Mesothelial cell of epicardium (in vitro differentiated cells): ENCODE data around the gene HOXB7. TPM values are rescaled to one million over a fixed set of nuclear protein-coding genes. Genes with fewer than 3 reads are reported as not detected.

Experiments used
- DNase-seq, 2 experiments: peaks; one replicate each; pipeline ENCODE4 v3.0.0; 2021; ENCODE audit warnings: low spot score in 2 of 2; ENCODE audit not compliant: unreplicated experiment in 2 of 2
- H3K27ac Mint-ChIP-seq: 2 replicates; pipeline ENCODE4 v1.8.0; 2021; ENCODE audit warnings: mixed read lengths
- H3K27me3 Mint-ChIP-seq: 2 replicates; pipeline ENCODE4 v1.8.0; 2021; ENCODE audit warnings: low read depth, mixed read lengths
- H3K36me3 Mint-ChIP-seq: 2 replicates; pipeline ENCODE4 v1.8.0; 2021; ENCODE audit warnings: mixed read lengths
- H3K4me1 Mint-ChIP-seq: 2 replicates; pipeline ENCODE4 v1.8.0; 2021; ENCODE audit warnings: mixed read lengths
- H3K4me3 Mint-ChIP-seq: 2 replicates; pipeline ENCODE4 v1.8.0; 2021; ENCODE audit warnings: mild to moderate bottlenecking, moderate library complexity, mixed read lengths
- H3K9me3 Mint-ChIP-seq: 2 replicates; pipeline ENCODE4 v1.8.0; 2021; ENCODE audit warnings: mixed read lengths
- CTCF ChIP-seq: fragments of 200-600 bp; sonication (generic); IDR thresholded peaks from one replicate; pipeline ENCODE4 v1.5.0; 2021; ENCODE audit warnings: antibody characterized with exemption; ENCODE audit not compliant: unreplicated experiment
- total RNA-seq: library from RNA; stranded (reverse); gene quantifications from 3 replicates; pipeline ENCODE4 v1.2.1, GENCODE V29; 2021

Gene HOXB7
- total RNA-seq: 18.6 to 20.3 TPM (median 19.5 TPM) in 3 replicates

DNA sequence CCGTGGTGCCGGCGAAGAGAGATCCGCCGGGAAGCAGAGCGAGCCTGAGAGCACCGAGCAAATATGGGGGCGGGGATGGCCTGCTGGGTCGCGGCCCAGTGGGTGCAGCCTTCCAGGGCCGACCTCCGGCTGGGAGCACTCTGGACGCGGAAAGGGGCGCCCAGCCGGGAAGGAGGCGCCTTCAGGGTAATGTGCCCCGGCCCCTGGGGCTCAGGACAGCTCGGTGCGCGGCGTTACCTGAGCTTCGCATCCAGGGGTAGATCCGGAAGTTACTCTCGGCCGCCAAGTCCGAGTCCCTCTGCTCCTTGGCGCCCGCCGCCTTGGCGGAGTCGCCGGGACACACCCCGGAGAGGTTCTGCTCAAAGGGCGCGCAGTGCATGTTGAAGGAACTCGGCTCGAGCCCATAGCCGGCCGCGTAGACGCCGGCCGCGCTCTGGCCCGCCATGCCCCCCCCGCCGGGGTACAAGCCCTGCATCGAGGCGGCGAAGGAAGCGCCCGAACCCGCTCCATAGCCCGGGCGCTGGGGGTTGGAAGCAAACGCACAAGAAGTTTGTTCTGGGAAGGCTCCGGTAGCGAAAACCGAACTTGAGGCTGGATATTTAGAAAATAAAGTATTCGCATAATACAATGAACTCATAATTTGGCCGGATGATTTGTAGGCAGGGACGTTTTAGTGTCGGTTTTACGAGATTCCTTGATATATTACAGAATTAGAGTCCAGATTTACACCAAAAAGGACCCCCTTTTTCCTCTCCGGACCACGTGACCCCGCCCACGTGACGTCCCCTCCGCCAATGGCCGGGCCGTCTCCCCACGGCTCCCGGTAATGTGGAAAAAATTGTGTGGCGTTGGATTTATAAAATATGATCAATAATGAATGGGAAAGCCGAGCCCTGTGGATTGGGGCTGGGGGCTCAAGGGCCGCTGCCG is at the start of gene HOXB7:
TSS of gene HOXB7 (minus strand) at position 736 of the 930 bp plus-strand sequence. CDS start at position 637, 99 bp downstream.
- Mint-ChIP-seq H3K27ac (peak within 1 kb of the TSS; percentile 100), H3K4me3 (peak within 1 kb of the TSS; percentile 87), H3K36me3 (peaks cover 19% of the 10 kb centered on the region), H3K27me3 (peaks cover 2% of the 10 kb centered on the region), H3K4me1 (peaks cover 60% of the 10 kb centered on the region), H3K9me3 (no peaks in the 10 kb centered on the region)
- DNase-seq: peak; percentile 85 to 93
- TF ChIP-seq CTCF: no peak

- Mint-ChIP-seq H3K36me3 (no peaks in the 10 kb centered on the region), H3K27me3 (peaks cover 9% of the 10 kb centered on the region), H3K4me1 (no peaks in the 10 kb centered on the region), H3K27ac (no peak overlapping the region), H3K4me3 (no peak overlapping the region), H3K9me3 (peaks cover 4% of the 10 kb centered on the region)
- DNase-seq: no peak
- no peak for TF ChIP-seq CTCF
Observed at GRCh38 chr17:48655913-48656312, 45.1 kb upstream of the HOXB7 start.

- Mint-ChIP-seq H3K9me3 (peaks cover 4% of the 10 kb centered on the region), H3K27ac (no peak overlapping the region), H3K4me1 (peaks cover 17% of the 10 kb centered on the region), H3K27me3 (peaks cover 54% of the 10 kb centered on the region), H3K4me3 (no peak overlapping the region), H3K36me3 (no peaks in the 10 kb centered on the region)
- DNase-seq: no peak
- no peak for TF ChIP-seq CTCF
Observed at GRCh38 chr17:48649741-48650140, 38.9 kb upstream of the HOXB7 start.

DNA sequence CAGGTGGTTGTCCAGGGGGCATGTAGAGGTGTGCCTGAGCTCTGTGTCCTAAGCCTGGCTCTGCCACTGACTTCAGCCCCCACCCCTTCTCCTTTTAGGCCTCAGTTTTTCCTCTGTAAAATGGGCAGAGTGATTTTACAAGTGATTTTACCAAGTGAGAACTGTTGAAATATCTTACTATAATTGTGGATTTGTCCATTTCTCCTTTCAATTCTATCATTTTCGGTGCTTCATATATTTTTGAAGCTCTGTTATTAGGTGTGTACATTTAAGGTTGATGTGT is 37.1 kb upstream of the HOXB7 start:
- no peak for DNase-seq
- no peaks in the 10 kb centered on the region for H3K36me3 Mint-ChIP-seq
- no peak for TF ChIP-seq CTCF
- peak overlapping the region; percentile 85 for H3K4me3 Mint-ChIP-seq
- peaks cover 73% of the 10 kb centered on the region for H3K27me3 Mint-ChIP-seq
- H3K9me3 Mint-ChIP-seq: peaks cover 4% of the 10 kb centered on the region
- peaks cover 33% of the 10 kb centered on the region for H3K4me1 Mint-ChIP-seq
- H3K27ac Mint-ChIP-seq: peak overlapping the region; percentile 76

GRCh38 chr17:48647103-48647962 is 36.5 kb upstream of the HOXB7 start:
- H3K36me3 Mint-ChIP-seq: no peaks in the 10 kb centered on the region
- peaks cover 77% of the 10 kb centered on the region for H3K27me3 Mint-ChIP-seq
- peaks cover 39% of the 10 kb centered on the region for H3K4me1 Mint-ChIP-seq
- TF ChIP-seq CTCF: no peak
- peaks cover 4% of the 10 kb centered on the region for H3K9me3 Mint-ChIP-seq
- H3K4me3 Mint-ChIP-seq: peak overlapping the region; percentile 85
- no peak for DNase-seq
- peak overlapping the region; percentile 89 for H3K27ac Mint-ChIP-seq
